Measurements from ENCODE around the gene C3orf33. TPM values are rescaled to one million over a fixed set of nuclear protein-coding genes. Genes with fewer than 3 reads are reported as not detected.

Gene C3orf33
- total and polyA plus RNA-seq, 2 of the 13 experiments (the other 11 are each of a cell fraction or from before 2014, with no cell fraction given) = 9.2 to 12.6 TPM

- TF ChIP-seq MEIS1 (CRISPR knock-in tag; IDR thresholded peaks at IDR 0.05; ENCODE audit: borderline replicate concordance) (peak; percentile 68; the same call in 1 of the 2 replicates), LRRFIP1 (CRISPR knock-in tag; conservative IDR thresholded peaks at IDR 0.05) (no peak), PBX3 (CRISPR knock-in tag; IDR thresholded peaks at IDR 0.05; ENCODE audit: borderline replicate concordance) (no peak), GTF3A (CRISPR knock-in tag; conservative IDR thresholded peaks at IDR 0.05) (no peak; the same call in 1 of the 2 replicates), LCORL (IDR thresholded peaks at IDR 0.05) (no peak), LCORL (CRISPR knock-in tag; IDR thresholded peaks at IDR 0.05) (peak; percentile 57; the same call in 1 of the 2 replicates), ZNF784 (CRISPR knock-in tag; IDR thresholded peaks at IDR 0.05; ENCODE audit: borderline replicate concordance) (no peak; the same call in 1 of the 2 replicates), GLI4 (CRISPR knock-in tag; IDR thresholded peaks at IDR 0.05; ENCODE audit: borderline replicate concordance) (peak; percentile 64; the same call in 1 of the 2 replicates), HHEX (CRISPR knock-in tag; IDR thresholded peaks at IDR 0.05) (no peak), NRL (CRISPR knock-in tag; IDR thresholded peaks at IDR 0.05; ENCODE audit: borderline replicate concordance) (peak; percentile 69; the same call in 1 of the 2 replicates), ZNF619 (CRISPR knock-in tag; IDR thresholded peaks at IDR 0.05) (no peak), SMYD3 (CRISPR knock-in tag; IDR thresholded peaks at IDR 0.05) (0 out of 2 replicates have a peak, but pooled peaks have one; percentile 32), ZNF577 (CRISPR knock-in tag; IDR thresholded peaks at IDR 0.05; ENCODE audit: borderline replicate concordance, low read depth) (no peak), POLR2G (IDR thresholded peaks at IDR 0.05; ENCODE audit: low read depth, low read length) (peak; percentile 57; the same call in 1 of the 2 replicates), ZNF550 (CRISPR knock-in tag; IDR thresholded peaks at IDR 0.05; ENCODE audit: borderline replicate concordance) (0 out of 2 replicates have a peak, but pooled peaks have one; percentile 37), ZNF383 (CRISPR knock-in tag; IDR thresholded peaks at IDR 0.05; ENCODE audit: borderline replicate concordance) (no peak), TRAFD1 (CRISPR knock-in tag; IDR thresholded peaks at IDR 0.05; ENCODE audit: borderline replicate concordance) (no peak), ZNF121 (CRISPR knock-in tag; IDR thresholded peaks at IDR 0.05) (no peak)
These were observed at the start of gene C3orf33 (continued) for GRCh38 chr3:155805802-155806618.

All from HepG2 (cell line).